T-helper 9 cell (primary cell): ENCODE results near the gene CTSF.
A peak's percentile ranks its signal among the peaks of the same experiment; 100 is the strongest.
"Not testable (repeated sequence)": the region's sequence is repeated elsewhere in the genome, so short reads cannot be mapped to it uniquely, and the experiment has no call there.

Source experiments
- DNase-seq: peaks from one replicate; pipeline ENCODE4 v3.0.0-alpha.2; 2020

The CTSF gene

DNA sequence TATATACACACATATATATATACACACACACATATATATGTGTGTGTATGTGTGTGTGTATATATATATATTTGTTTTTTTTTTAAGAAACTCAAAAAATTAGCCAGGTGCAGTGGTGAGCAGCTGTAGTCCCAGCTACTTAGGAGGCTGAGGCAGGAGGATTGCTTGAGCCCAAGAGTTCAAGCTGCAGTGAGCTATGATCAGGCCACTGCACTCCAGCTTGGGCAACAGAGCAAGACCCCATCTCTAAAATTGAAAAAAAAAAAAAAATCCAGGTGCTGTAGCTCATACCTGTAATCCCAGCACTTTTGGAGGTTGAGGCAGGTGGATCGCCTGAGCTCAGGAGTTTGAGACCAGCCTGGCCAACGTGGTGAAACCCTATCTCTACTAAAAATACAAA, 20.9 kb upstream of the CTSF start:
- DNase-seq: not testable (repeated sequence)

DNA sequence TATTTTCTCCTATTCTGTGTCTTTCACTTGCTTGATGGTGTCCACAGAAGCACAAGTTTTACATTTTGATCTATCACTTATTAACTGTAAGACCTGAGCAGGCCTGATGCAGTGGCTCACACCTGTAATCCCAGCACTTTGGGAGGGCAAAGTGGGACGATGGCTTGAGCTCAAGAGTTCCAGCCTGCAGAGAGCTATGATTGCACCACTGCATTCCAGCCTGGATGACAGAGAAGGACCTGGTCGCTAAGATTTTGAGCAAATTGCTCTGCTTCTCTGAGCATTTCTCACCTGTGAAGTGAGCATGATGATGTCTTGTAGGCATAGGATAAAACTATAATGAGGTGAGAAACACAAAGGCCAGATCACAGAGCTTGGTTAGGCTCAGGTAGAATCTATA, 17.7 kb upstream of the CTSF start:
- no peak for DNase-seq

DNA sequence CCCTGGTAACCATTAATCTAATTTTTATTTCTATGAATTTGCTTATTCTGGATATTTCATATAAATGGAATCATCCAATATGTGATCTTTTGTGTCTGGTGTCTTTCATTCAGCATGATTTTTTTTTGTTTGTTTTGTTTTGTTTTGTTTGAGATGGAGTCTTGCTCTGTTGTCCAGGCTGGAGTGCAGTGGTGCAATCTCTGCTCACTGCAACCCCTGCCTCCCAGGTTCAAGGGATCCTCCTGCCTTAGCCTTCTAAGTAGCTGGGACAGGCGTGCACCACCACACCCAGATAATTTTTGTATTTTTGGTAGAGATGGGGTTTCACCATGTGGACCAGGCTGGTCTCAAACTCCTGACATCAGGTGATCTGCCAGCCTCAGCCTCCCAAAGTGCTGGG, 17.0 kb upstream of the CTSF start:
- not testable (repeated sequence) for DNase-seq

DNA sequence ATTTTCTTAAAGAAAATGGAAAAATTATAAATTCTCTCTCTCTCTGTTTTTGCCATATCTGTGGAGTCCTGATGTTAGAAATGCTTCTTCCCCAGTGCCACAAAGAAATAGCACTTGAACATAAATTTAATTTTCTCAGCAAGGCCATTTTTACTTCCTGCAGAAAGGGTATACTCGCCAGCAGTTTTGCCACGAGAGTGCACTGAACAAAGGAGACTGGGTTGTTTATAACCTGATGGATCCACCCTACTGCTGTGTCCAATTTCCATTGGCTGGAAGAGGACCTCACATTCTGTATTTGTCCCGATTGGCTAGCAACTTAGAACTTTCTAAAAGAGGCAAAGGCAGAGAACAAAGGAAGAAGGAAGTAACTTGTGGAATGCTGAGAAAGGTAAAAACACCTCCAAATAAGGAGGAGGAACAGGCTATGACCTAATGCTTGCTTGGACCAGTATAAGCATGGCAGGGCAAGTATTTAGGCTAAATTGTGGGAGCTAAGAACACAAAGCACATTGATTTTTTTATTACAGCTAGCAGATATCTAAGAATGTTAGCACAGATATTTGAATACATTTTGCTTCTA, 14.2 kb upstream of the CTSF start:
- DNase-seq: not testable (repeated sequence)

DNA sequence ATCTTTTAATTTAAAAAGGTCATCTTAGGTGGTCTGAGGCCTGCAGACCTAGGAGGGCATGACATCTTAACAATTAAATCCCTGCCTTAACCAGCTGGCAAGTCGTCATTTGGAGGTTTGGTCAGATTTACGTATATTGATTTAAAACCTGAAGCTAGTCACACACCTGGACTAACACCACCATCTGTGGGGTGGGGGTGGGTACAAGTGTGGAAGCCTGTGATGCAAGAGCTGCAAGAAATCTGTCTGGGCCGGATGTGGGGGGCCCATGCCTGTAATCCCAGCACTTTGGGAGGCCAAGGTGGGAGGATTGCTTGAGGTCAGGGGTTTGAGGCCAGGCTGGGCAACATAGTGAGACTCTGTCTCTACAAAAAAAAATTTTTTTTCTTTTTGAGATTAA, 12.9 kb upstream of the CTSF start:
- DNase-seq: no peak

DNA sequence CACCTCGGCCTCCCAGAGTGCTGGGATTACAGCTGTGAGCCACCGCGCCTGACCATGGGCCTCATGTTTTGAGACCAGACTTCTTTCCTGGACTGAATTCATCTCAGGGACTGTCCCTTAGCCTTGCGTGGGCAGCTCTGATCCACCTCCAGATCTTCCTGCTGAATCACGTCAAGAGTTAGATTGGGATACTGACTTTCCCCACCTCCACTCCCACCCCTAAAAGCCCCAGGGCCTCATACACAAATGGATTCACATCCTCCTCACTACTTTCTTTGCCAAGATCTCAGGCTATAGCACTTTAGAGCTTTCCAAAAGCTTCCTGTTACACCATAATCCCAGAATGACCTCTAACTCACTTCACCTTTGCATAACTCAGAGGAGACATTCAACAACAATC, 12.4 kb upstream of the CTSF start:
- DNase-seq: no peak

DNA sequence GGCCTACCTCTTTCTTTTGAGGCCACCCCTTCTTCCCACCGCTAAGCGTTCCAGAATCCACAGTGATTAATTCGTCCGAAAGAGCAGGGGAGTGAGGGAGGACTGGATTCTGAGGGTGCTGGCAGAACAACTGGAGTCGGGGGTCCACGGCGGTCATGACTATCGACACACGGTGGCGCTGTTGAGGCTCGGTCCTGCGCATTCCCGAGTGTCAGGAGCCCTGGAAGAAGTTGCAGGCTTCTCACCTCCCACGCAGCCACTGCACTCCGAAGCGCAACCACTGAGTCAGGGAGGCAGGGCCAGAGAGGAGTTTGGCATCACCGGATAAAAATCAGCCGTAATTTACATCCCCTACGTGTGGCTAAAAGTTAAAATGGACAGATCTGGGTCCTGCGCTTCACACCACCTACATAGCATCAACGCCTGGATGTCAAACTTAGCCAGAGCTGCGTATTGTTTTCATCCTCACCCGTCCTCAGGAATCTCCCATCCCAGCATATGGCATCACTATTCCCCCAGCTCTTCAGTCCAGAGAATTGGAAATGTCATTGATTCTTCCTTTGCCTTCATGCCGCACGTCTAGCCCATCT, 10.7 kb upstream of the CTSF start:
- peak; percentile 83 for DNase-seq

DNA sequence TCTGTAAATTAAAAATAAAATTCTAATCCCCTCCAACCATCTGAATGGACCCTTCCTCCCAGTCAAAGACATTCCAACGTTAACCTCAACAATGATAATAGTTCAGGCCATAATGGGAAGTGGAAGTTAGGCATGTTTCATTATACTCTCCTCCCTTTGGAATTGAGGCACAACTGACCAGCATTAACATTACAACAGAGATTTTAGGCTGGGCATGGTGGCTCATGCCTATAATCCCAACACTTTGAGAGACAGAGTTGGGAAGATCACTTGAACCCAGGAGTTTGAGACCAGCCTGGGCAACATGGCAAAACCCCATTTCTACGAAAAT, 2.4 kb upstream of the CTSF start:
- DNase-seq: no peak

DNA sequence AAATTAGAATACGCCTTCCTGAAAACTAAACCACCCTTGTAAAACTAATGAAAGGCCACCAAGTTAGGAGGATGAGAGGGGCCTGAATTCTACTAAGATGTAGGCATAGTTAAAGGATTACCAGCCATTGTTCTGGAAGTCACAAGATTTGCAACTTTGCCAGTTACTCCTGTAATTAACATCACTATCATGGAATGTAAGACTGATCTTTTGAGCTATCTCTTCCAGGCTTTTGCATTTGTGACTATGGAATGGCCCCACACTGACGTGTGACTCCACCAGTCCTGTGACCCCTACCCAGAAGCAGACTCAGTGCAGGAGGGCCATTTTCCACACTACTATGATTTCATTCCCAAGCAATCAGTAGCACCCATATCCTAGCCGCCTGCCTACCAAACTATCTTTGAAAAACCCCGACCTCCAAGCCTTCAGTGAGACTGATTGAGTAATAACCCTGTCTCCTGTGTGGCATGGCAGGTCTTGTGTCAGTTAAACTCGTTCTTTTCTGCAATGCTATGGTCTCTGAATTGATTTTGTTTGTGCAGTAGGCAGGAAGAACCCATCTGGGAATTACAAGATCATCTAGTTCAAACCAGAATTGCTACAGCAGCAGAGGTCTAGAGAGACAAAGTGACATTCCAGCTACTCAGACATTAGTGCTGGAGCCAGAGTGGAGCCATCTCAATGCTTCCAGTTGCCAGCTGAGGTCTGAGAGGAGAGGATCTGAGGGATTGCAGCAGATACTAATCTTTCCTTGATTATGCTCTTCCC, 1.9 kb upstream of the CTSF start:
- DNase-seq: no peak

DNA sequence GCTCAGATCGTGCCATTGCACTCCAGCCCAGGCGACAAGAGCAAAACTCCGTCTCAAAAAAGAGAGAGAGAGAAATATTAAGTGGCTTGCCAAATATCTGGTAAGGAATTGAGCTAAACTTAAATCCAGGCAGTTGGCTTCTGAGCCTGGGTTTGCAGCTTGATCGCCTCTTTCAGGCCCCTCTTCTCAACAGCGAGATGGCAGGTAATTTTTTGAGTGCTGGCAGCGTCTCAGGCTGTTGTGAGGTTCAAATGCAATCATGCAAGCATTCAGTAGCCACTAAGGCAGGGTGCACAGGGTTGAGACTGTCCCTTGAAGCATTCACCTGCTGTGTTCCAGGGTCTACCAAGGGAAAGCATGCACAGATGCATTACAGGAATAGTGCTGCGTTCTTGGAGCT, 670 bp upstream of the CTSF start:
- no peak for DNase-seq

DNA sequence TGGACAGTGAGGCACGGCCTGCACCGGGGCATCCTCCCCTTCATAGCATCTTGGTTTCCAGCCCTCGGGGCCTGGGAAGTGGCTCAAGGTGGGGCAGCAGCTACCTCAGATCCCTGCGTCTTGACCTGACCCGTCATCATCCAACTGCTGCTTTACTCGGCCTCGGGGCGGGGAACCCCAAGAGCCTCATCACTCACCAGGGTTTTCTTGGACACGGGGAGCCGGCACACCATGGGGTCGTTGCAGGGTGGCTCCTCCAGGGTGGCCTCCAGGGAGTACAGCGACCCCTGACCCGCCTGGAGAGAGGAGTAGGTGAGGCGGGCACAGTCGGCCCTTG, 651 bp downstream of the CTSF start:
- DNase-seq: no peak

DNA sequence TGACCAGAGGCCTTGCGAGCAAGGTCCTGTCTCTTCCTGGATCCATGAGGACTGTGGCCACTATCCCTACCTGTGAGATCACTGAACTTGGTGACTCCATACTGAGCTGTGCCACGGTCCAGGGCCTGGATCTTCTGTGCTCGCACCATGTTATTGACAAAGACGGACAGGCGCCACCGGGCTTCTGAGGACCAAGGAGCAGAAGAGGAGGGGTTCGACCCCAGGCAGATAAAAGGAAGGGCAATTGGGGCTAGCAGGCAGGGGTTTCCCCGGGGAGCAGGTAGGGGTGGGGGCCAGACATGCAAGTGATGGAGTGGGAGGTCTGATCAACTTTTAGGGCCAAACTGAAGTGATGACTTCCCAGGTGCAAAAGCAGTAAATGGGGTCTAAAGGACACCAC, 2.2 kb downstream of the CTSF start:
- no peak for DNase-seq

DNA sequence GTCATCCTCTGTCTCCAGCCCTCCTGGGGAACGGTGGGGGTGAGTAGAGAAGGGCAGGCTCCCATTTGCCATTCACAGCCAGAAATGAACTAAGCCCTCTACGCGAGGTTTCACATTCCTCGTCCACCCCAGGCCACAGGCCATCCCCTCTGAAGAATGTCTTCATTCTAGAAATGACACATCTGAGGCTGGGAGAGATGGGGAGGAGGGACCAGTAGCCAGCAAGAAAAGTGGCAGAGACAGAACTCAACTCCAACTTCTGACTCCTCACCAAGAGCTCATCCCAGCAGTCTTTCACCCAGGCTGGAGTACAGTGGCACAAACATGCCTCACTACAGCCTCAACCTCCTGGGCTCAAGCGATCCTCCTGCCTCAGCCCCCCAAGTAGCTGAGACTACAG, 3.4 kb downstream of the CTSF start:
- no peak for DNase-seq

DNA sequence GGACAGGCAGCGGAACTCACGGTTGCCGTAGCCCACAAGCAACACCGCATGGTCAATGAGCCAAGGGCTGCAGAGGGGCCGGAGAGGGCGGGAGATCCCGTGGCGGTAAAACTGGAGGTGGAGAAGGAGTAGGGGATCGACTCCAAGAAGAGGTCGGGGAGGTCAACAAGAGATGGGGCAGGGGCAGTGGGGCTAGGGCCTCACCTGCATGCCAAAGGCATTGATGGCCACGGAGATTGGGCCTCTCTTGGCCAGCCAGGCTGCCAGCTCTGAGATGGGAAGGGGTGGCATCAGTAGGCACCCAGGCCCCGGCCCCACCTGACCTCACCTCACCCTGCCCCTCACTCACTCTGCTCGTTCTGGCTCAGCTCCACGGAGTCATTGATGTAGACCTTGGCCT, 3.9 kb downstream of the CTSF start:
- DNase-seq: no peak

DNA sequence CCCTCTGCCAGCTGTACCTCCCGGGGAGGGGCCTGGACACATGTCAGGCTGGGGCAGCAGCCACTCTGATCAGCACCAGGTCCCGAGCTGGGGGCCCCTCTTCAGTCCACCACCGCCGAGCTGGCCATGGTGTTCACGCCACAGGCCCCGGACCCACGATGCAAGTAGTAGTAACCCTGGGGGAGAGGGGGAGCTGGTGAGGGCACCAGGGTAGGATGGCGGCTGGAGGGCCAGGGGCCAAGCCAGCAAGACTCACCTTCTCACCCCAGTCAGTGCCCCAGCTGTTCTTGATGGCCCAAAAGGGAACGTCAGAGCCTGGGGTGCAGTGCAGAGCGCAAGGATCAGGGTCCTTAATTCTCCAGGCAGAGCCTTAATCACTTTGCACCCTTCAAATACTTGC, 4.6 kb downstream of the CTSF start:
- no peak for DNase-seq

DNA sequence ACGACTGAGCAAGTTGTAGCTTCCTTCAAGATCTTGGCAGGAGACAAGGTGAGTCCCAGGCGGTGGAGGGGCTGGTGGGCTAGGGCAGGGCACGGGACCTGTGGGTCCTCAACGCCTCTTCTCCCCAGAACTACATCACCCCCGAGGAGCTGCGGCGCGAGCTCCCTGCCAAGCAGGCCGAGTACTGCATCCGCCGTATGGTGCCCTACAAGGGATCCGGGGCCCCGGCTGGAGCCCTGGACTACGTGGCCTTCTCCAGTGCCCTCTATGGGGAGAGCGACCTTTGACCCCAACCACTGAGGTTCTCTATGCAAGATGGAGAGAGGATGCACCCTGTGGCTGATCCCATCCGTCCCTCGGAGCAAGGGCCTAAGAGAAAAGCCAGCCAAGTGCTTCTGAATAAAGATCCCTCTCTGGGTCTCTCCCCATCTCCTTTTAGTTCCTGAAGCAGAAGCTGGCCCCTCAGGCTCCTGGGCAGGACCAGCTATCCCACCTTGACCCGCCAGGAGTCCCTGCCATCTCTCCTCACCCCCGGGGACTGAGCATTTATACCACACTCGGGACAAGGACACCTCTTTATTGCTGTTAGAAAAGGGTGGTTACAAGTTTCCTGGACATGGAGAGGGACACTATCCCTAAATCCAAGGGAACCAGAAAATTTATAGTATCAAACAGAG, 5.4 kb downstream of the CTSF start:
- no peak for DNase-seq

DNA sequence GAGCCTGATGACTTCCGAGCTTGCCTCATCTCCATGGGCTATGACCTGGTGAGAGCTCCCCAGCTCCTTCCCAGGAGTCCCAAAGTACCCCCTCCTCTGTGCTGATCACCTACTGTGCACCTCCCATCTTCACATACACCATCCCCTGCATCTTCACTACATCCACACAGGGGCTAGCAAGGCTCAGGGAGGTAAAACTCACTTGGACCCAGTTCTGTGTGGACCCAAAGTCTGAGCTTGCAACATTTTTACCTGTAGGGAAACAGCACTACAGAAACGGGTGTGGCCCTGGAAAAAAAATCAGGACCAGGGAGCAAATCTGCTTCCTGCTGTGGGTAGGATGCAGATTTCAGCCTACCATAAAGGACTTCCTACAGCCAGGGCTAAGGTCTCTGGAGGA, 6.1 kb downstream of the CTSF start:
- DNase-seq: no peak

DNA sequence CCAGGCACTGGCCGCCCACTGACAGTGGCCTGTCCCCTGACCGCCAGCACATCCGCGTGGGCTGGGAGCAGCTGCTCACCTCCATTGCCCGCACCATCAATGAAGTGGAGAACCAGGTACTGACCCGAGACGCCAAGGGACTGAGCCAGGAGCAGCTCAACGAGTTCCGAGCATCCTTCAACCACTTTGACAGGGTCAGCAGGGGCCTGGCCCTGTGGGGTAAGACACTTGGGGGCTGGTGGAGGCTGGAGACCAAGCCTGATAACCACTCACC, 6.5 kb downstream of the CTSF start:
- no peak for DNase-seq

DNA sequence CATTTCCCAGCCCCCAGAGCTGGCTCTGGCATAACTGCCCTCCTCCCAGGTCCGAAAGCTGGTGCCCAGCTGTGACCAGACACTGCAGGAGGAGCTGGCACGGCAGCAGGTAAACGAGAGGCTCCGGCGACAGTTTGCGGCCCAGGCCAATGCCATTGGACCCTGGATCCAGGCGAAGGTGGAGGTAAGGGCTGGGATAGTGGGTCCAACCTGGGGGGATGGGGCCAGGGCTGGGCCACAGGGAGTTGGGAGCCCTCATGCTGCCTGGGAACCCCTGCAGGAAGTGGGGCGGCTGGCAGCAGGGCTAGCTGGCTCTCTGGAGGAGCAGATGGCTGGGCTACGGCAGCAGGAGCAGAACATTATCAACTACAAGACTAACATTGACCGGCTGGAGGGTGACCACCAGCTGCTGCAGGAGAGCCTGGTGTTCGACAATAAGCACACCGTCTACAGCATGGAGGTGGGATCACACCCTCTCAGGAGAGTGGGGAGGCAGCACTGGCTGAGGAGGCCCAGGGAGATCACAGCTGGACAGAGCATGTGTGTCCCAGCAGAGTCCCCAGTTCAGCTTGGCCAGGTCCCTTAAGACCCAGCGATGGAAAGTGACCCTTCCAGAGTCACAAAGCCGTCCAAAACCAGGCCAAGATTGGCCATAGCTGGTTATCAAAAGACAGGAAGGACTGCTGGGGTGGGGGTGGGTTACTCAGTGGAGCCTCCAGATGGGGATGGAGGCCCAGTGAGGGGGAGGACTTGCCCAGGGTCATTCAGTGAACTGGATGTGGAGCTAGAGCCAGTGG, 7.0 kb downstream of the CTSF start:
- DNase-seq: no peak

DNA sequence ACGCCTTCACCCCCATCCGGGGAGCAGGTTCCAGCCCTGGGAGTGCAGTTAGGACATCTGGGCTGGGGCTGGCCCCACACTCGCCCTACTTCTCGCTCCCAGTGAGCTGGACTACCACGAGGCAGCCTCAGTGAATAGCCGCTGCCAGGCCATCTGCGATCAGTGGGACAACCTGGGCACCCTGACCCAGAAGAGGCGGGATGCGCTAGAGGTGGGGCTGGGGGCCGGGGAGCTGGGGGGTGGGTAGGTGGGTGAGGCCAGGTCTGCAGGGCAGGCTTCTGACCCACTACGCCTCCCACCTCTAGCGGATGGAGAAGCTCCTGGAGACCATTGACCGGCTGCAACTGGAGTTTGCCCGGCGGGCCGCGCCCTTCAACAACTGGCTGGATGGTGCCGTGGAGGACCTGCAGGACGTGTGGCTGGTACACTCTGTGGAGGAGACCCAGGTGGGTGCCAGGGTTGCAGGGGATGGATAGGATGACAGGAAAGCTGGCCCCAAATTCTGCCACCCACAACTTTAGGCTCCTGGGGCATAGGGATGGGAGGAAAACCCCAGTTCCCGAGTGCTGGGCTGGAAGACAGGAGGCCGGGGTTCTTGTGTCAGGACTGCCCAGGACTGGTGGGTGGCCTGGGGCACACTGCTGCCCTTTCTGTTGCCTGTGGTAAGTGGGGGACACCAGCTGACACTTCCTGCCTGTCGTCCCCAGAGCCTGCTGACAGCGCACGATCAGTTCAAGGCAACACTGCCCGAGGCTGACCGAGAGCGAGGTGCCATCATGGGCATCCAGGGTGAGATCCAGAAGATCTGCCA, 8.3 kb downstream of the CTSF start:
- DNase-seq: no peak

DNA sequence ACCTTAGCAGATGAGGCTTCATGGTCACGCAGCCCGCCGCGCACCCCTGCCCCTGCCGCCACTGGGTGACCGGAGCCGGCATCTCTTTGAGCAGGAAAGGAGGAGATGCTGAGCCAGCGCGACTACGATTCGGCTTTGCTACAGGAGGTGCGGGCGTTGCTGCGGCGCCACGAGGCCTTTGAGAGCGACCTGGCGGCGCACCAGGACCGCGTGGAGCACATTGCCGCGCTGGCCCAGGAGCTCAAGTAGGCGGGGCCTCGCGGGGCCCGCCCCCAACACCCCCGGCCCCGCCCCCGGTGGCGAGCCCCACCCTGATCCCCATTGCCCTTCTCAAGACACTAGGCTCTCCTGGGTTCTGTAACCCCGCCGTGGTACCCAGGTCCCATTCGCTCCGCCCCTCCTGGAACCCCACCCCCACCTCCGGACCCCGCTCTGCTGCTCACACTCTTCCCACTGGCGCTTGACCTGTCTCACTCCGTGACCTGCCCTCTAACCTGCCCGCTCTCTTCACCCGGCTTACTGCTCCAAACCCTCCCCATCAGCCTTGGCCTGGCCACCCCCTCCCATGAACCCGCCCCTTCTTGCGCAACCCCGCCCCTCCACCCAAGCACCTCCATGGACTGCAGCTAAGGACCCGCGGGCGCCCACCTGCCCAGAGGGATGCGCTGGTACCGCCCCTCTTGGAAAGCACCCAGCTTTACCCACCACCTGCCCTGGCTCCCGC, 9.1 kb downstream of the CTSF start:
- DNase-seq: peak; percentile 28

DNA sequence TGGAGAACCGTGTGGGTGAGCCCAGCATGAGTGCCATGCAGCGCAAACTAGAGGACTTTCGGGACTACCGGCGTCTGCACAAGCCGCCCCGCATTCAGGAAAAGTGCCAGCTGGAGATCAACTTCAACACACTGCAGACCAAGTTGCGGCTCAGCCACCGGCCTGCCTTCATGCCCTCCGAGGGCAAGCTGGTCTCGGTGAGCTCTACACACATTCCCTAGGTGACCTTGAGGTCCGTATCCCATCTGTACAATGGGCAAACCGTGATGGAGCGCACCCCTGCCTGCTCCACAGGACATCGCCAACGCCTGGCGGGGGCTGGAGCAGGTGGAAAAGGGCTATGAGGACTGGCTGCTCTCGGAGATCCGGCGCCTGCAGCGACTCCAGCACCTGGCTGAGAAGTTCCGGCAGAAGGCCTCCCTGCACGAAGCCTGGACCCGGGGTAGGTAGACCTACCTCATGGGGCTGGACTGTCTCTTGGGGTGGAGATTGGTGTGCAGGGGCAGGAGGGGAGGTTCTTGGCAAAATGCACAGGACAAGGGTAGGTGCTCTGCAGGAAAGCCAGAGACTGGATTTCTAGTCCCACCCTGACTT, 10.6 kb downstream of the CTSF start:
- no peak for DNase-seq
